Epithelial cell of esophagus (primary cell): Measurements from ENCODE around the gene BBC3.
"Not testable (repeated sequence)": the region's sequence is repeated elsewhere in the genome, so short reads cannot be mapped to it uniquely, and the experiment has no call there.

ENCODE experiments used
- DNase-seq: peaks from one replicate; pipeline ENCODE4 v3.0.0; 2010; ENCODE audit warnings: low read depth
- H3K4me3 ChIP-seq: 2 replicates; pipeline ENCODE4 v1.5.1; 2011; ENCODE audit warnings: mild to moderate bottlenecking, low read length, control low read depth
- CTCF ChIP-seq: IDR thresholded peaks from 2 replicates; pipeline ENCODE4 v1.5.1; 2011; ENCODE audit warnings: low read depth, mild to moderate bottlenecking, low read length, control low read depth, inconsistent platforms; ENCODE audit not compliant: insufficient read depth; ENCODE audit errors: missing control alignments

The BBC3 gene, protein sequence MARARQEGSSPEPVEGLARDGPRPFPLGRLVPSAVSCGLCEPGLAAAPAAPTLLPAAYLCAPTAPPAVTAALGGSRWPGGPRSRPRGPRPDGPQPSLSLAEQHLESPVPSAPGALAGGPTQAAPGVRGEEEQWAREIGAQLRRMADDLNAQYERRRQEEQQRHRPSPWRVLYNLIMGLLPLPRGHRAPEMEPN

DNA sequence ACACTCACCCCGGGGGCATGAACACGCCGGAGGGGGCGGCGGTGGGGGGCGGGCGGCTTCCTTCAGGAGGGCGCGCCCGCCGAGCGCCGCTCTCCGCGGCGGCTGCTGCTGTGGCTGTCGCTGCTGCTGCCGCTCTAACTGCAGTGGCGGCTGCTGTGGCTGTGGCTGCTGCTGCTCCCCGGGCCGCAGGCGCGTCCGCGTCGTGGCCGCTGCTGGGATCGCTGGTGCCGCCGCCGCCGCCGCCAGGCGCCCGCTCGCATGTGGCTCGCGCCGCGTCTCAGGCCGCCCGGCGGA lies at the start of gene BBC3:
Gene BBC3 (minus strand): TSS at position 279 of the 294 bp plus-strand sequence. CDS start 2,768 bp downstream, outside the sequence.
- no peak for DNase-seq
- peak within 1 kb of the TSS; percentile 89 for H3K4me3 ChIP-seq
- no peak for TF ChIP-seq CTCF

DNA sequence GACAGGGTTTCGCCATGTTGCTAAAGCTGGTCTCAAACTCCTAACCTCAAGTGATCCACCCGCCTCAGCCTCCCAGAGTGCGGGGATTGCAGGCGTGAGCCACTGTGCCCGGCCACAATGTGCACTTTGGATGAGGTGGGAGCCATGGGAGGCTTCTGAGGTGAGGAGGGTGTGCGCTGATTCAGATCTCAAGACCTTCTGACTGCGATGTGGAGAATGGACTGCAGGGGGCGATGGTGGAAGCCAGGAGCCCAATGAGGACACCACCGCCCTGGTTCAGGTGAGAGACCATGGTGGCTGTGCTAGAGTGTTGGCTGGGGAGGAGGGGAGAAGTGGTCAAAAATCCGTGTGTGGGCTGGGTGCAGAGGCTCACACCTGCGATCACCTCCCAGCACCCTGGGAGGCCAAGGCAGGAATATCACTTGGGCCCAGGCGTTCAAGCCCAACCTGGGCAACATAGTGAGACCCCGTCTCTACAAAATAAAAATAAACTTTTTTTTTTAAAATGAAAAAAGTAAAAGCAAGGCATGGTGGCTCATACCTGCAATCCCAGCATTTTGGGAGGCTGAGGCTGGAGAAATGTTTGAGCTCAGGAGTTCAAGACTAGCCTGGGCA lies 49.3 kb upstream of the BBC3 start:
- peak; percentile 43 for TF ChIP-seq CTCF
- peak; percentile 44 for DNase-seq
- H3K4me3 ChIP-seq, result no peak overlapping the region

DNA sequence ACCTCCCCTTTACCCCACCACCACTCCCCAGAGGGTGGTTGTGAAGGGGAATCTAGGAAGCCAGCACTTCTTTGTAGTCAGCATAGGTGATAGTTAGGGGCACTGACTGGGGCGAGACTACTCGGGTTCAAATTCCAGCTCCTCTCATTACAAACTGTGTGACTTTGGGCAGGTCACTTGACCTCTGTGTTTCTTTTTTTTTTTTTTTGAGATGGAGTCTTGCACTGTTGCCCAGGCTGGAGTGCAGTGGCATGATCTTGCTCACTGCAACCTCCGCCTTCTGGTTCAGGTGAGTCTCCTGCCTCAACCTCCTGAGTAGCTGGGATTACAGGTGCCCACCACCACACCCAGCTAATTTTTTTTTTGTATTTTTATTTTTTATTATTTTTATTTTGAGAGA lies 45.5 kb upstream of the BBC3 start:
- not testable (repeated sequence) for H3K4me3 ChIP-seq, DNase-seq

GRCh38 chr19:47275791-47276461 lies 44.9 kb upstream of the BBC3 start:
- TF ChIP-seq CTCF, result no peak
- DNase-seq, result no peak
- no peak overlapping the region for H3K4me3 ChIP-seq

- peak overlapping the region; percentile 30 for H3K4me3 ChIP-seq
- TF ChIP-seq CTCF, result no peak
- no peak for DNase-seq
These were observed 44.1 kb upstream of the BBC3 start for GRCh38 chr19:47274891-47275761.

- H3K4me3 ChIP-seq, result peak within 1 kb of the TSS; percentile 89
- peak; percentile 97 for DNase-seq
- TF ChIP-seq CTCF, result no peak
These were observed 43.3 kb upstream of the BBC3 start, which contains the start of gene INAFM1 for GRCh38 chr19:47274071-47274890. Gene INAFM1 (plus strand): TSS chr19:47274885. CDS start chr19:47274920, 35 bp downstream.
